HG03457 (cell line): ENCODE measurements around the gene JARID2.

Source experiments
- ATAC-seq: cut with Tn5 transposase; IDR thresholded peaks from one replicate; pipeline ENCODE4 v1.9.1; 2021; ENCODE audit warnings: moderate number of reproducible peaks; ENCODE audit not compliant: unreplicated experiment

JARID2 gene

GRCh38 chr6:15264412-15264811 lies 18.5 kb downstream of the JARID2 start:
- no peak for ATAC-seq

- ATAC-seq, result no peak
Observed at GRCh38 chr6:15264902-15265761, 19.3 kb downstream of the JARID2 start.

- ATAC-seq, result no peak
Observed at GRCh38 chr6:15265787-15266186, 19.9 kb downstream of the JARID2 start.

GRCh38 chr6:15266423-15266996 lies 20.6 kb downstream of the JARID2 start:
- ATAC-seq, result no peak

GRCh38 chr6:15267221-15267620 lies 21.4 kb downstream of the JARID2 start:
- ATAC-seq, result no peak

GRCh38 chr6:15268137-15268908 lies 22.5 kb downstream of the JARID2 start:
- no peak for ATAC-seq

- no peak for ATAC-seq
Observed at GRCh38 chr6:15269011-15269410, 23.1 kb downstream of the JARID2 start.

- no peak for ATAC-seq
Observed at GRCh38 chr6:15269619-15270018, 23.8 kb downstream of the JARID2 start.

GRCh38 chr6:15270402-15270801 lies 24.5 kb downstream of the JARID2 start:
- no peak for ATAC-seq

GRCh38 chr6:15272562-15272961 lies 26.7 kb downstream of the JARID2 start:
- no peak for ATAC-seq

- no peak for ATAC-seq
Observed at GRCh38 chr6:15274692-15275387, 29.0 kb downstream of the JARID2 start.

- ATAC-seq, result no peak
Observed at GRCh38 chr6:15276036-15276985, 30.4 kb downstream of the JARID2 start.

GRCh38 chr6:15279047-15279661 lies 33.3 kb downstream of the JARID2 start:
- ATAC-seq, result no peak

- ATAC-seq, result no peak
Observed at GRCh38 chr6:15280028-15280427, 34.2 kb downstream of the JARID2 start.

- no peak for ATAC-seq
Observed at GRCh38 chr6:15280961-15281360, 35.1 kb downstream of the JARID2 start.

- ATAC-seq, result no peak
Observed at GRCh38 chr6:15282334-15282733, 36.5 kb downstream of the JARID2 start.

GRCh38 chr6:15283986-15284361 lies 38.1 kb downstream of the JARID2 start:
- ATAC-seq, result no peak

GRCh38 chr6:15284743-15285142 lies 38.9 kb downstream of the JARID2 start:
- ATAC-seq, result no peak

- ATAC-seq, result no peak
Observed at GRCh38 chr6:15285682-15286294, 39.9 kb downstream of the JARID2 start.
